OCI-LY7 (cell line): Measurements from ENCODE around the gene ANO2. TPM values are rescaled to one million over a fixed set of nuclear protein-coding genes. Genes with fewer than 3 reads are reported as not detected.

Source experiments
- BruUV-seq: library from RNA; stranded (reverse); fragments of 400-500 nt; replicated peaks from 2 replicates; lab custom pipeline; 2021; lab: Mats Ljungman, UMichigan
- CTCF ChIA-PET: fragments of 300-600 bp; sonication (Branson Sonifier 250); formaldehyde crosslinking; loops from one replicate; lab custom pipeline; 2022; ENCODE audit warnings: antibody characterized with exemption; ENCODE audit not compliant: unreplicated experiment; lab: Charles Lee
- POLR2A ChIA-PET: fragments of 300-600 bp; sonication (Branson Sonifier 250); formaldehyde crosslinking; loops from one replicate; lab custom pipeline; 2022; ENCODE audit warnings: antibody characterized with exemption; lab: Charles Lee
- DNase-seq: peaks from one replicate; pipeline ENCODE4 v3.0.0-alpha.2; 2015; ENCODE audit warnings: low spot score
- H2AFZ ChIP-seq: fragments of 200-600 bp; sonication (generic), shearing (Covaris generic); 2 replicates; pipeline ENCODE4 v1.6.1; 2014; ENCODE audit warnings: mild to moderate bottlenecking, antibody characterized with exemption, low read length, moderate library complexity
- H3K27ac ChIP-seq: fragments of 200-600 bp; sonication (generic); 2 replicates; pipeline ENCODE4 v1.5.1; 2014; ENCODE audit warnings: mixed run types, low read depth, mild to moderate bottlenecking, moderate library complexity, low read length, inconsistent platforms; ENCODE audit not compliant: poor library complexity, severe bottlenecking
- H3K36me3 ChIP-seq: fragments of 200-600 bp; sonication (generic); 2 replicates; pipeline ENCODE4 v1.6.1; 2014; ENCODE audit warnings: mild to moderate bottlenecking, antibody characterized with exemption, low read length, moderate library complexity, mixed read lengths; ENCODE audit not compliant: insufficient read depth
- H3K4me1 ChIP-seq: fragments of 200-600 bp; sonication (generic); 2 replicates; pipeline ENCODE4 v1.5.1; 2014; ENCODE audit warnings: mild to moderate bottlenecking, low read length; ENCODE audit not compliant: insufficient read depth, poor library complexity, severe bottlenecking
- H3K4me2 ChIP-seq: fragments of 200-600 bp; sonication (generic); 2 replicates; pipeline ENCODE4 v1.6.1; 2014; ENCODE audit warnings: mild to moderate bottlenecking, low read length
- H3K4me3 ChIP-seq: fragments of 200-600 bp; sonication (generic); 2 replicates; pipeline ENCODE4 v1.5.1; 2014; ENCODE audit warnings: mild to moderate bottlenecking, low read depth, low read length; ENCODE audit not compliant: poor library complexity, severe bottlenecking
- H3K79me2 ChIP-seq: fragments of 200-600 bp; sonication (generic); 2 replicates; pipeline ENCODE4 v1.6.1; 2016; ENCODE audit warnings: low read depth, mild to moderate bottlenecking, low read length, moderate library complexity, mixed read lengths; ENCODE audit not compliant: insufficient read depth
- H3K9me2 ChIP-seq: fragments of 200-600 bp; sonication (generic); 2 replicates; pipeline ENCODE4 v1.6.1; 2016; ENCODE audit warnings: mild to moderate bottlenecking, low read length, mixed read lengths; ENCODE audit not compliant: insufficient read depth
- H3K9me3 ChIP-seq: fragments of 200-600 bp; sonication (generic); 2 replicates; pipeline ENCODE4 v1.6.1; 2014; ENCODE audit warnings: mild to moderate bottlenecking, mixed run types, low read length, mixed read lengths
- H4K20me1 ChIP-seq: fragments of 200-600 bp; sonication (generic); 2 replicates; pipeline ENCODE4 v1.6.1; 2014; ENCODE audit warnings: mild to moderate bottlenecking, antibody characterized with exemption, low read length, moderate library complexity, mixed read lengths; ENCODE audit not compliant: insufficient read depth
- CTCF ChIP-seq: fragments of 200-600 bp; sonication (generic); conservative IDR thresholded peaks from 2 replicates; pipeline ENCODE4 v1.5.1; 2014; ENCODE audit warnings: mild to moderate bottlenecking, antibody characterized with exemption, low read length, moderate library complexity, mixed read lengths
- EZH2phosphoT487 ChIP-seq: fragments of 200-600 bp; sonication (generic); IDR thresholded peaks from 2 replicates; pipeline ENCODE4 v1.6.1; 2018; ENCODE audit warnings: low read depth, borderline replicate concordance, mild to moderate bottlenecking, mixed run types, antibody characterized with exemption, low read length, moderate library complexity, mixed read lengths
- intact Hi-C: fragments of 100-400 bp; cut with micrococcal nuclease; formaldehyde crosslinking; loops from one replicate; pipeline ENCODE4 v1.10.0; 2022; ENCODE audit not compliant: unreplicated experiment
- total RNA-seq, 2 experiments: library from RNA; depleted of rRNA in 1 of 2; stranded (reverse); fragments of >200 nt in 1 of 2; shearing (Covaris generic) in 1 of 2; gene quantifications; 2 replicates each; pipeline ENCODE4 v1.2.3, GENCODE V29; 2014 to 2022

The ANO2 gene
- total RNA-seq, 2 experiments from 2014 or later, result not detected

GRCh38 chr12:5656836-5657235 lies 288.2 kb downstream of the ANO2 start:
- Histone ChIP-seq H4K20me1 (no peaks in the 10 kb centered on the region), H3K36me3 (no peaks in the 10 kb centered on the region), H3K9me3 (no peaks in the 10 kb centered on the region), H3K27ac (no peak overlapping the region), H3K4me3 (no peak overlapping the region), H2AFZ (no peak overlapping the region), H3K79me2 (no peaks in the 10 kb centered on the region), H3K4me1 (no peaks in the 10 kb centered on the region), H3K4me2 (no peak overlapping the region), H3K9me2 (no peaks in the 10 kb centered on the region)
- no peak for TF ChIP-seq CTCF
- no peak for TF ChIP-seq EZH2phosphoT487
- ChIA-PET CTCF (no interaction called here), POLR2A (interaction anchor here (1.5 kb wide), 1 partner anchor 46 kb away, joined by 3 read pairs; no protein-coding TSS in a partner anchor)
- BruUV-seq, result no TSS peak
- intact Hi-C loops, result no loop called here
- no peak for DNase-seq

- intact Hi-C loops, result no loop called here
- no peak overlapping the region for H3K4me3 ChIP-seq
- no peak overlapping the region for H3K4me2 ChIP-seq
- H3K9me2 ChIP-seq, result no peaks in the 10 kb centered on the region
- no peak overlapping the region for H3K27ac ChIP-seq
- no peaks in the 10 kb centered on the region for H3K79me2 ChIP-seq
- POLR2A ChIA-PET, result no interaction called here
- no peaks in the 10 kb centered on the region for H4K20me1 ChIP-seq
- H3K9me3 ChIP-seq, result no peaks in the 10 kb centered on the region
- TF ChIP-seq CTCF (no peak), EZH2phosphoT487 (no peak)
- DNase-seq, result no peak
- BruUV-seq, result no TSS peak
- no peaks in the 10 kb centered on the region for H3K4me1 ChIP-seq
- H3K36me3 ChIP-seq, result no peaks in the 10 kb centered on the region
- CTCF ChIA-PET, result no interaction called here
- no peak overlapping the region for H2AFZ ChIP-seq
Observed at GRCh38 chr12:5655120-5655519, 289.9 kb downstream of the ANO2 start.

GRCh38 chr12:5654019-5654418 lies 291.0 kb downstream of the ANO2 start:
- Histone ChIP-seq H3K79me2 (no peaks in the 10 kb centered on the region), H3K4me1 (no peaks in the 10 kb centered on the region), H3K9me2 (no peaks in the 10 kb centered on the region), H3K4me2 (no peak overlapping the region), H3K36me3 (no peaks in the 10 kb centered on the region), H2AFZ (no peak overlapping the region), H3K9me3 (no peaks in the 10 kb centered on the region), H4K20me1 (no peaks in the 10 kb centered on the region), H3K27ac (no peak overlapping the region), H3K4me3 (no peak overlapping the region)
- DNase-seq, result no peak
- BruUV-seq, result no TSS peak
- intact Hi-C loops, result no loop called here
- POLR2A ChIA-PET, result no interaction called here
- CTCF ChIA-PET, result no interaction called here
- TF ChIP-seq CTCF (no peak), EZH2phosphoT487 (no peak)
